ENCODE measurements around the gene NCK1. TPM values are rescaled to one million over a fixed set of nuclear protein-coding genes. Genes with fewer than 3 reads are reported as not detected.

Gene NCK1
- total and polyA plus RNA-seq, 2 of the 13 experiments (the other 11 are each of a cell fraction or from before 2014, with no cell fraction given) = 14.7 to 30.4 TPM

- ChIA-PET POLR2A (interaction anchor here (1.0 to 1.2 kb wide), 2 partner anchors 43 to 67 kb away, joined by 6 to 7 read pairs; partner anchors contain the start of genes NCK1 and STAG1), CTCF (ENCODE audit: low intra/inter-chr PET ratio, low total read pairs) (no interaction called here)
- 3% methylated on average over 10 of the region's 60 CpGs for WGBS (ENCODE audit: low lambda C conversion rate)
- ATAC-seq (peak; percentile 83), DNase-seq (ENCODE audit: low spot score) (peak; percentile 55), FAIRE-seq (no peak)
- Histone ChIP-seq H3K27me3 (ENCODE audit: control insufficient read depth in 1 of 2, insufficient read depth in 2 of 2, low read length in 2 of 2) (no peaks in the 10 kb centered on the region), H3K9me3 (ENCODE audit: low read length) (no peaks in the 10 kb centered on the region), H3K9ac (ENCODE audit: insufficient read depth, low read depth, low read length) (peak within 1 kb of the TSS; percentile 80), H3K27ac (ENCODE audit: extremely low read length, insufficient read depth, low read length) (peak within 1 kb of the TSS; percentile 71), H3K4me2 (ENCODE audit: low read depth, low read length) (peak within 1 kb of the TSS; percentile 100), H2AFZ (ENCODE audit: low read length) (peak within 1 kb of the TSS; percentile 88), H4K20me1 (ENCODE audit: insufficient read depth, low read length) (peaks cover 5% of the 10 kb centered on the region), H3K4me1 (ENCODE audit: insufficient read depth, low read length) (peaks cover 31% of the 10 kb centered on the region), H3K79me2 (ENCODE audit: insufficient read depth, low read length) (peaks cover 36% of the 10 kb centered on the region), H3K4me3 (replicated peaks in 1 of 3; ENCODE audit: insufficient read depth in 1 of 3, low read depth in 2 of 3, low read length in 3 of 3) (peak within 1 kb of the TSS; percentile 72 to 81 (median 77)), H3K36me3 (replicated peaks in 1 of 2; ENCODE audit: control insufficient read depth in 1 of 2, insufficient read depth in 2 of 2, low read length in 2 of 2) (no peaks in the 10 kb centered on the region)
- in situ Hi-C loops (cut with HindIII; ENCODE audit: extremely low pct_ligation_motif_present, low pct_unique_long_range_greater_than_20kb) (no loop called here), intact Hi-C loops (cut with micrococcal nuclease; ENCODE audit: unreplicated experiment) (loop anchor here (1.0 kb wide), 1 partner anchor 43 kb away; the partner anchor contains the start of gene NCK1)
- BruUV-seq (replicated peaks) = no TSS peak
- no peak for TF ChIP-seq MED8 (CRISPR knock-in tag; IDR thresholded peaks at IDR 0.05; ENCODE audit: insufficient replicate concordance)
- TF ChIP-seq ZNF274 (CRISPR knock-in tag; IDR thresholded peaks at IDR 0.05) = peak; percentile 45; the same call in 1 of the 2 replicates
- TF ChIP-seq ZNF331 (CRISPR knock-in tag; IDR thresholded peaks at IDR 0.05) = no peak
- no peak for TF ChIP-seq HNF4A (CRISPR knock-in tag; IDR thresholded peaks at IDR 0.05)
- no peak for TF ChIP-seq ZNF44 (CRISPR knock-in tag; IDR thresholded peaks at IDR 0.05)
- no peak for TF ChIP-seq FOXK2 (IDR thresholded peaks at IDR 0.05)
- TF ChIP-seq RERE (CRISPR knock-in tag; IDR thresholded peaks at IDR 0.05; ENCODE audit: low read depth) = no peak
- peak; percentile 64; the same call in 1 of the 2 replicates for TF ChIP-seq ZNF441 (CRISPR knock-in tag; IDR thresholded peaks at IDR 0.05; ENCODE audit: borderline replicate concordance)
- TF ChIP-seq ZBTB10 (CRISPR knock-in tag; IDR thresholded peaks at IDR 0.05; ENCODE audit: borderline replicate concordance) = no peak
- no peak for TF ChIP-seq CHD4 (IDR thresholded peaks at IDR 0.05; ENCODE audit: borderline replicate concordance, low read length)
- TF ChIP-seq HOMEZ (CRISPR knock-in tag; IDR thresholded peaks at IDR 0.05; ENCODE audit: low read depth) = 0 out of 2 replicates have a peak, but pooled peaks have one; percentile 7
These were observed 43.1 kb upstream of the NCK1 start, which contains the start of gene SLC35G2 for GRCh38 chr3:136818769-136819391. TSS of gene SLC35G2 (plus strand) at chr3:136819126. CDS start at chr3:136854461, 35,335 bp downstream.
